ENCODE data around the gene FGD2.

GRCh38 chr6:37056439-37057127, 51.1 kb downstream of the FGD2 start:
- TF ChIP-seq SMC3 (conservative IDR thresholded peaks at IDR 0.05; ENCODE audit: poor library complexity), result no peak
- TF ChIP-seq CTCF (IDR thresholded peaks at IDR 0.05; ENCODE audit: poor library complexity, severe bottlenecking), result no peak
- no peak for TF ChIP-seq EZH2 (IDR thresholded peaks at IDR 0.05; ENCODE audit: borderline replicate concordance, insufficient read depth, low read length, poor library complexity, severe bottlenecking)
- no peak for TF ChIP-seq REST (IDR thresholded peaks at IDR 0.05; ENCODE audit: borderline replicate concordance)
- no peak for TF ChIP-seq EP300 (conservative IDR thresholded peaks at IDR 0.05; ENCODE audit: poor library complexity, severe bottlenecking)
- no peak for TF ChIP-seq POLR2AphosphoS5 (IDR thresholded peaks at IDR 0.05)
- no peak for TF ChIP-seq RAD21 (conservative IDR thresholded peaks at IDR 0.05)
- TF ChIP-seq TAF1 (IDR thresholded peaks at IDR 0.05; ENCODE audit: low read depth), result no peak
- no peak for TF ChIP-seq MXI1 (conservative IDR thresholded peaks at IDR 0.05; ENCODE audit: poor library complexity, severe bottlenecking)

All from neural cell (in vitro differentiated cells).